Epithelial cell of esophagus (primary cell): ENCODE measurements around the gene CRADD.

Source experiments
- DNase-seq: peaks from one replicate; pipeline ENCODE4 v3.0.0; 2010; ENCODE audit warnings: low read depth
- H3K4me3 ChIP-seq: 2 replicates; pipeline ENCODE4 v1.5.1; 2011; ENCODE audit warnings: mild to moderate bottlenecking, low read length, control low read depth
- CTCF ChIP-seq: IDR thresholded peaks from 2 replicates; pipeline ENCODE4 v1.5.1; 2011; ENCODE audit warnings: low read depth, mild to moderate bottlenecking, low read length, control low read depth, inconsistent platforms; ENCODE audit not compliant: insufficient read depth; ENCODE audit errors: missing control alignments

The CRADD gene

GRCh38 chr12:93807354-93807753 lies 130.2 kb downstream of the CRADD start:
- no peak for DNase-seq
- no peak for TF ChIP-seq CTCF
- H3K4me3 ChIP-seq: no peak overlapping the region

DNA sequence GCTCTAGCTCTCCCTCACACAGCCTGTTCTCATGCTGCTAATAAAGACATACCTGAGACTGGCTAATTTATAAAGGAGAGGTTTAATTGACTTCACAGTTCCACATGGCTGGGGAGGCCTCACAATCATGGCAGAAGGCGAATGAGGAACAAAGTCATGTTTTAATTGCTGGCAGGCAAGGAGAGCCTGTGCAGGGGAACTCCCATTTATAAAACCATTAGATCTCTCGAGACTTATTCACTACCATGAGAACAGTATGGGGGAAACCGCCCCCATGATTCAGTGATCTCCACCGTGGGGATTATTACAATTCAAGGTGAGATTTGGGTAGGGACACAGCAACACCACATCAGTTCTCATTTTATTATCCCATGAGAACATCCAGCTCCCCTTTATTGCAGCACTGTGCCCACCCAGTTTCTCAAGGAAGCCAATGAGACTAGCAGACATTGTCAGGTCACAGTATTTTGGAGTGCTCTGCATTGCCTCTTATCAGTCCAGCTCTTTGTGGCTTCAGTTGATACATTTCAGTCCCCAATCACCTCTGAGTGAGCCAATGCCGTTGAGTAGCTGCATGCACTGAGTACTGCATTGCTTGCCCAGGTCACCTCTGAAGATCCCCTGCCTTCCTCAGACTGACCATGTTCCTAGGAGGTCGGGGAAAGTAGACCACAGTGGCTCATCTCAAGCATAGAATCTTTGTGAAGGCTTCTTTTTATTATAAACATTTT lies 131.2 kb downstream of the CRADD start:
- TF ChIP-seq CTCF: no peak
- DNase-seq: no peak
- no peak overlapping the region for H3K4me3 ChIP-seq

GRCh38 chr12:93812626-93813025 lies 135.5 kb downstream of the CRADD start:
- DNase-seq: no peak
- no peak for TF ChIP-seq CTCF
- H3K4me3 ChIP-seq: no peak overlapping the region

- H3K4me3 ChIP-seq: no peak overlapping the region
- DNase-seq: no peak
- no peak for TF ChIP-seq CTCF
Measured at GRCh38 chr12:93813186-93813585, 136.0 kb downstream of the CRADD start.

DNA sequence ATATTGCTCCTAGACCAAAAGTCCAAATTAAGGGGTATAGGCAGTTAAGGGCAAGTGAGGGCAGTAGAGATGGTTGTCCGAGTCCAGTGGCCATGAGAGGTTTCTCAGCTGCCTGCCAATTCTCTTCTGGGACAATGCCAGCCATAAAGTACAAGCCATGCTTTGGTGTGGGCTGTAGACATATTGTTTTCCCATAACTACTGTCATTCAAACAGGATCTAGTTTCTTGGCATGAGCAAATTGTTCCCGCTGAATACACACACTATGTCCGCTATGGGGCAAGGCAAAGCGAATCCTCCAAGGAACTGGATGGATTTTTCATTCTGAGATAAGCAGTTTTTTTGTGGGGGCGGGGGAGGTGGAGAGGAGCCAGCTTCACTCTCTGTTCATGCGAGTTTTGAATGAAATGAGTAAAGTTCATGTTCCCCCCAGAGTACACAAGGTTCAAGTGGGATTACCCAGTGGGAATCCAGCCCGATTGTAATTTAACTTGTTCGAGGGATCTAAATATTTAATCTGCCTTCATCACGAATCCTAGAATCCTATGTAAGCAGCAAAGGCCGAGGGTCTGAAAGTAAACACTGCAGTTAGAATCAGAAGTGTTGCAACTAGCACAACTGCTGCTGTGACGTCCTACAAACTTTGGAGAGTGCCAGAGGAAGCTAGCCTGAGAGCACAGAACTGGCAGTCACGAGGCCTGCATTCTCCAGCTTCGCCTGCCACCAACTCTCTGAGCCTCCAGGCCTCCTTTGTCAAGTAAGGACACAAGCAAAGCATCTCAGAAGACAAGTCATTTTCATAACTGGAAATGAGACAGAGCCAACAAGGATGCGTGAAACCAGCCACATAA lies 137.0 kb downstream of the CRADD start:
- DNase-seq: no peak
- H3K4me3 ChIP-seq: no peak overlapping the region
- TF ChIP-seq CTCF: no peak

GRCh38 chr12:93818488-93819049 lies 141.4 kb downstream of the CRADD start:
- TF ChIP-seq CTCF: no peak
- no peak for DNase-seq
- no peak overlapping the region for H3K4me3 ChIP-seq
